GM21447 (cell line): ENCODE results near the gene TAS2R42.

Source experiments
- ATAC-seq: cut with Tn5 transposase; IDR thresholded peaks from one replicate; pipeline ENCODE4 v1.9.1; 2021; ENCODE audit not compliant: unreplicated experiment

Gene TAS2R42

GRCh38 chr12:11147420-11147819 is 39.3 kb downstream of the TAS2R42 start:
- no peak for ATAC-seq

- ATAC-seq = no peak
Measured at GRCh38 chr12:11144297-11144696, 42.4 kb downstream of the TAS2R42 start.

DNA sequence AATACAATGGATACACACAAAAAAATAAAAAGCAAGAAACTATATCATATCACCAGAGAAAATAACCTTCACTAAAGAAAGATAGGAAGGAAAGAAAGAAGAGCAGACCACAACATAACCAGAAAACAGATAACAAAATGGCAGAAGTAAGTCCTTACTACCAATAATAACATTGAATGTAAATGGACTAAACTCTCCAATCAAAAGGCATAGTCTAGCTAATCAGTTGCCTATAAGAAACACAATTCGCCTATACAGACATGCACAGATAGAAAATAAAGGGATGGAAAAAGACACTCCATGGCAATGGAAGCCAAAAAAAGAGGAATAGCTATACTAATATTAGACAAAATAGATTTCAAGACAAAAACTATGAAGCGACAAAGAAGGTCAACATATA is 43.4 kb downstream of the TAS2R42 start:
- no peak for ATAC-seq

DNA sequence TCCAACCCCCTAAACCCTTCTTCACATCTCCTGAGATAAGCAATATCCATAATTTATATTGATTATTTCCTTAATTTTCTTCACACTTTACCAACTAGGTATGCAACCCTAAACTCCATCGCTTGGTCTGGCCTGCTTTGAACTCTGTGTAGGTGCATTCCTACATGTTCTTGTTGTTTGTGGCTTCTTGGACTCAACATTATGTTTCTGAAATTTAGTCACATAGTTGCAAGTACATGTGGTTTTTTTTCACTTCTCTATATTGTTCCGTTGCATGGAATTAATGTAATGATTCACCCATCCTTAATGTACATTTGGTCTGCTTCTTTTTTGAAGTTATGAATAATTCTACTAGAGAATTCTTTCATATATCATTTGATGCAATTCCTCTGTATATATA is 50.7 kb downstream of the TAS2R42 start:
- peak; percentile 61 for ATAC-seq
